Activated T-cell treated with anti-CD3 and anti-CD28 coated beads for 4 hours (primary cell): Measurements from ENCODE around the gene MBP.

Source experiments
- DNase-seq: peaks from one replicate; pipeline ENCODE4 v3.0.0-alpha.2; 2020

MBP gene

GRCh38 chr18:77132369-77133050, at the start of gene MBP:
TSS of gene MBP (minus strand) at chr18:77132783. CDS start at chr18:77105261, 27,522 bp downstream.
- DNase-seq: peak; percentile 56

- DNase-seq: no peak
These were observed 49.5 kb upstream of the MBP start for GRCh38 chr18:77181950-77182707.

- no peak for DNase-seq
These were observed 46.0 kb upstream of the MBP start for GRCh38 chr18:77178559-77178958.

GRCh38 chr18:77177009-77177408, 44.4 kb upstream of the MBP start:
- no peak for DNase-seq

GRCh38 chr18:77173275-77174030, 40.9 kb upstream of the MBP start:
- DNase-seq: no peak

GRCh38 chr18:77170890-77171410, 38.4 kb upstream of the MBP start:
- DNase-seq: no peak

- no peak for DNase-seq
These were observed 36.3 kb upstream of the MBP start for GRCh38 chr18:77168811-77169311.

- no peak for DNase-seq
These were observed 34.7 kb upstream of the MBP start for GRCh38 chr18:77167251-77167650.

GRCh38 chr18:77166523-77166922, 33.9 kb upstream of the MBP start:
- no peak for DNase-seq

- no peak for DNase-seq
These were observed 33.1 kb upstream of the MBP start for GRCh38 chr18:77165503-77166188.

- no peak for DNase-seq
These were observed 32.3 kb upstream of the MBP start for GRCh38 chr18:77164763-77165485.

GRCh38 chr18:77164026-77164425, 31.4 kb upstream of the MBP start:
- DNase-seq: no peak

- DNase-seq: no peak
These were observed 30.0 kb upstream of the MBP start for GRCh38 chr18:77162580-77162979.

GRCh38 chr18:77161961-77162360, 29.4 kb upstream of the MBP start:
- no peak for DNase-seq

- no peak for DNase-seq
These were observed 28.8 kb upstream of the MBP start for GRCh38 chr18:77161383-77161782.

GRCh38 chr18:77160515-77160914, 27.9 kb upstream of the MBP start:
- no peak for DNase-seq

GRCh38 chr18:77157312-77157711, 24.7 kb upstream of the MBP start:
- no peak for DNase-seq

- no peak for DNase-seq
These were observed 22.4 kb upstream of the MBP start for GRCh38 chr18:77155031-77155430.

- no peak for DNase-seq
These were observed 20.8 kb upstream of the MBP start for GRCh38 chr18:77153404-77153803.

GRCh38 chr18:77151772-77152520, 19.4 kb upstream of the MBP start:
- DNase-seq: no peak
